HepG2 (cell line): ENCODE data around the gene SP3. TPM values are rescaled to one million over a fixed set of nuclear protein-coding genes. Genes with fewer than 3 reads are reported as not detected.

Source experiments
- ATAC-seq: fragments of 200-7000 bp; cut with Tn5 transposase; 3 replicates; pipeline ENCODE4 v1.9.1; 2020; ENCODE audit warnings: mild to moderate bottlenecking, moderate library complexity
- BruUV-seq: library from RNA; stranded (reverse); fragments of 400-500 nt; replicated peaks from 2 replicates; lab custom pipeline; 2021; lab: Mats Ljungman, UMichigan
- CTCF ChIA-PET: fragments of 300-600 bp; formaldehyde crosslinking; extraction: SDS; loops from one replicate; lab custom pipeline; 2021; ENCODE audit warnings: low total read pairs, inconsistent platforms, low intra/inter-chr PET ratio; lab: Yijun Ruan, JAX
- POLR2A ChIA-PET: fragments of 350-600 bp; sonication (Branson Sonifier 250); formaldehyde crosslinking; loops from one replicate; lab custom pipeline; 2020; ENCODE audit warnings: antibody characterized with exemption, inconsistent platforms; lab: Yijun Ruan, JAX
- DNase-seq: peaks from one replicate; pipeline ENCODE4 v3.0.0-alpha.2; 2015; ENCODE audit warnings: low spot score
- FAIRE-seq: peaks from 3 replicates; lab custom pipeline; 2011; peaks lifted over from hg19 to GRCh38; lab: Jason Lieb, UNC
- H2AFZ ChIP-seq: one replicate; pipeline ENCODE4 v1.6.1; 2011; ENCODE audit warnings: low read length, inconsistent platforms
- H3K27ac ChIP-seq: fragments of 300-600 bp; 3 replicates; pipeline ENCODE4 v1.8.0; 2011; ENCODE audit warnings: mixed run types, mild to moderate bottlenecking, mixed read lengths, low read length, inconsistent platforms; ENCODE audit not compliant: insufficient read depth; ENCODE audit errors: extremely low read length
- H3K27me3 ChIP-seq, 2 experiments: fragments of 200-600 bp in 1 of 2; 2 replicates in 1 of 2; 3 replicates in 1 of 2; pipeline versions ENCODE4 v1.6.0 to v1.8.0; 2011; ENCODE audit warnings: low read length in 2 of 2, mild to moderate bottlenecking in 2 of 2, moderate library complexity in 2 of 2, inconsistent platforms in 1 of 2; ENCODE audit not compliant: insufficient read depth in 2 of 2, control insufficient read depth in 1 of 2
- H3K36me3 ChIP-seq, 2 experiments: fragments of 200-600 bp in 1 of 2; replicated peaks in 1 of 2; 2 replicates in 1 of 2; 3 replicates in 1 of 2; pipeline versions ENCODE4 v1.5.1 to v1.8.0; 2011; ENCODE audit warnings: low read length in 2 of 2, inconsistent platforms in 1 of 2; ENCODE audit not compliant: insufficient read depth in 2 of 2, control insufficient read depth in 1 of 2
- H3K4me1 ChIP-seq: 2 replicates; pipeline ENCODE4 v1.5.1; 2012; ENCODE audit warnings: low read length, inconsistent platforms; ENCODE audit not compliant: insufficient read depth
- H3K4me2 ChIP-seq: 2 replicates; pipeline ENCODE4 v1.6.0; 2011; ENCODE audit warnings: low read depth, low read length, inconsistent platforms
- H3K4me3 ChIP-seq, 3 experiments: fragments of 200-600 bp in 1 of 3; sonication (generic), shearing (Covaris generic) in 1 of 3; replicated peaks in 1 of 3; 2 replicates each; pipeline ENCODE4 v1.5.1; 2011 to 2016; ENCODE audit warnings: low read length in 3 of 3, inconsistent platforms in 2 of 3, low read depth in 2 of 3, mild to moderate bottlenecking in 2 of 3, control low read depth in 1 of 3, mixed read lengths in 1 of 3; ENCODE audit not compliant: insufficient read depth in 1 of 3
- H3K79me2 ChIP-seq: one replicate; pipeline ENCODE4 v1.6.1; 2011; ENCODE audit warnings: low read length, inconsistent platforms; ENCODE audit not compliant: insufficient read depth
- H3K9ac ChIP-seq: 2 replicates; pipeline ENCODE4 v1.6.0; 2011; ENCODE audit warnings: mild to moderate bottlenecking, low read depth, low read length, inconsistent platforms; ENCODE audit not compliant: insufficient read depth
- H3K9me3 ChIP-seq: 2 replicates; pipeline ENCODE4 v1.5.1; 2012; ENCODE audit warnings: mild to moderate bottlenecking, low read length
- H4K20me1 ChIP-seq: 2 replicates; pipeline ENCODE4 v1.6.0; 2011; ENCODE audit warnings: inconsistent platforms, mild to moderate bottlenecking, low read length, moderate library complexity; ENCODE audit not compliant: insufficient read depth
- ATRX ChIP-seq: sonication (generic); formaldehyde crosslinking; IDR thresholded peaks from 2 replicates; pipeline ENCODE4 v1.4.0; 2020; ENCODE audit warnings: missing genetic modification reagents, borderline replicate concordance
- HIVEP1 ChIP-seq: sonication (generic); formaldehyde crosslinking; IDR thresholded peaks from 2 replicates; pipeline ENCODE4 v1.4.0; 2020; ENCODE audit warnings: mild to moderate bottlenecking, missing genetic modification reagents
- NCOA2 ChIP-seq: sonication (generic); formaldehyde crosslinking; IDR thresholded peaks from 2 replicates; pipeline ENCODE4 v1.8.0; 2022; ENCODE audit warnings: inconsistent platforms
- POGZ ChIP-seq: sonication (generic); formaldehyde crosslinking; IDR thresholded peaks from 2 replicates; pipeline ENCODE4 v1.4.0; 2020; ENCODE audit warnings: mild to moderate bottlenecking, missing genetic modification reagents
- PRDM15 ChIP-seq: sonication (generic); formaldehyde crosslinking; IDR thresholded peaks from 2 replicates; pipeline ENCODE4 v1.4.0; 2020; ENCODE audit warnings: missing genetic modification reagents
- SRF ChIP-seq: IDR thresholded peaks from 2 replicates; pipeline ENCODE4 v1.6.1; 2011; ENCODE audit warnings: mild to moderate bottlenecking, low read depth, low read length, moderate library complexity
- TARDBP ChIP-seq: sonication (generic); formaldehyde crosslinking; IDR thresholded peaks from 2 replicates; pipeline ENCODE4 v1.8.0; 2022; ENCODE audit warnings: mild to moderate bottlenecking, missing genetic modification reagents
- ZNF292 ChIP-seq: sonication (generic); formaldehyde crosslinking; IDR thresholded peaks from 2 replicates; pipeline ENCODE4 v1.8.1; 2022; ENCODE audit warnings: mild to moderate bottlenecking, low read depth, missing genetic modification reagents, borderline replicate concordance
- ZNF530 ChIP-seq: sonication (generic); formaldehyde crosslinking; IDR thresholded peaks from 2 replicates; pipeline ENCODE4 v1.5.0; 2020; ENCODE audit warnings: low read depth, mild to moderate bottlenecking, missing genetic modification reagents
- WGBS: methylation state at CpG from one replicate; pipeline ENCODE4 v1.1.6; 2017; ENCODE audit warnings: low lambda C conversion rate; 5-methylcytosine and 5-hydroxymethylcytosine counted together
- in situ Hi-C: cut with HindIII; loops from 2 replicates; pipeline ENCODE4 v1.10.0; 2017; ENCODE audit warnings: low pct_unique_long_range_greater_than_20kb; ENCODE audit not compliant: extremely low pct_ligation_motif_present
- intact Hi-C: fragments of 100-400 bp; cut with micrococcal nuclease; formaldehyde crosslinking; loops from one replicate; pipeline ENCODE4 v1.10.0; 2022; ENCODE audit not compliant: unreplicated experiment
- polyA plus RNA-seq, 8 experiments: library from polyadenylated mRNA; depleted of rRNA in 3 of 8; stranded (reverse) in 7 of 8; unstranded in 1 of 8; fragments of >200 nt; fragmentation: Illumina TruSeq in 4 of 8; extraction: Trizol in 4 of 8; gene quantifications; 2 replicates each; pipeline versions ENCODE4 v1.2.1 to v1.2.3, GENCODE V29; 2011 to 2016; ENCODE audit warnings: low read depth in 4 of 8, missing spikeins in 1 of 8, mixed read lengths in 1 of 8; ENCODE audit not compliant: insufficient read depth in 1 of 8
- total RNA-seq, 5 experiments: library from RNA; depleted of rRNA; stranded (reverse); fragments of >200 nt; fragmentation: Illumina TruSeq; extraction: Trizol; gene quantifications; 2 replicates each; pipeline ENCODE4 v1.2.3, GENCODE V29; 2016; ENCODE audit warnings: low read depth in 1 of 5
- TF ChIP-seq, protein P1 (sequence below): sonication (generic); formaldehyde crosslinking; conservative IDR thresholded peaks from 2 replicates; pipeline ENCODE4 v1.5.0; 2020; ENCODE audit warnings: missing genetic modification reagents
- TF ChIP-seq, protein P2 (sequence below): sonication (generic); formaldehyde crosslinking; IDR thresholded peaks from 2 replicates; pipeline ENCODE4 v1.5.0; 2020; ENCODE audit warnings: missing genetic modification reagents, mild to moderate bottlenecking, borderline replicate concordance

Gene SP3
- total and polyA plus RNA-seq, 2 of the 13 experiments (the other 11 are each of a cell fraction or from before 2014, with no cell fraction given) = 57.3 to 132 TPM

DNA sequence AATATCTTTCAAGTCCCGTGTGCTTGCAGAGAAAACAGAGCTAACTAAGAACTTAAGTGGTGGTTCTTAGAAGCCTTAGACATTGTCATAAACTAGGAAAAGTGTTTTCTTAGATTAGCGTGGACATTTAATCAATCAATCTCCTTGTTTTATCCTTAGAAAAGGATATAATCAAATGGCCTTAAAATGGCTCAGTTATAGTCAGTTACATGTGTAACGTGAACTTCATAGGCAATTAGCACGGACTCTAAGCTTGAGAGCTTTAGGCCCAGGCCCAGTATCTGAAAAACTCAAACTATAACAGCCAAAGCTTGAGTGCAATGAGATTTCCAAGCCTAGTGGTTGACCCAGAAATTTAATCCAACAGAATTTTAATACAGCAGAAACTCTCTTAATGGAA, 43.5 kb upstream of the SP3 start:
- in situ Hi-C loops (loop anchor here (25.0 kb wide), 1 partner anchor 596 kb away; no protein-coding TSS in a partner anchor), intact Hi-C loops (no loop called here)
- CTCF ChIA-PET = no interaction called here
- Histone ChIP-seq H3K4me2 (no peak overlapping the region), H3K4me1 (peaks cover 40% of the 10 kb centered on the region), H4K20me1 (no peaks in the 10 kb centered on the region), H3K27ac (no peak overlapping the region), H2AFZ (no peak overlapping the region), H3K27me3 (no peaks in the 10 kb centered on the region), H3K36me3 (no peaks in the 10 kb centered on the region), H3K4me3 (no peak overlapping the region), H3K9ac (no peak overlapping the region), H3K9me3 (no peaks in the 10 kb centered on the region), H3K79me2 (no peaks in the 10 kb centered on the region)
- no peak for DNase-seq
- FAIRE-seq = no peak
- no peak for ATAC-seq
- no TSS peak for BruUV-seq
- TF ChIP-seq ATRX (CRISPR knock-in tag) (no peak), ZNF530 (no peak), NCOA2 (no peak), POGZ (CRISPR knock-in tag) (no peak), TARDBP (CRISPR knock-in tag) (no peak), PRDM15 (CRISPR knock-in tag) (no peak), HIVEP1 (CRISPR knock-in tag) (no peak), ZNF292 (no peak), SRF (no peak)
- TF ChIP-seq, protein P1, sequence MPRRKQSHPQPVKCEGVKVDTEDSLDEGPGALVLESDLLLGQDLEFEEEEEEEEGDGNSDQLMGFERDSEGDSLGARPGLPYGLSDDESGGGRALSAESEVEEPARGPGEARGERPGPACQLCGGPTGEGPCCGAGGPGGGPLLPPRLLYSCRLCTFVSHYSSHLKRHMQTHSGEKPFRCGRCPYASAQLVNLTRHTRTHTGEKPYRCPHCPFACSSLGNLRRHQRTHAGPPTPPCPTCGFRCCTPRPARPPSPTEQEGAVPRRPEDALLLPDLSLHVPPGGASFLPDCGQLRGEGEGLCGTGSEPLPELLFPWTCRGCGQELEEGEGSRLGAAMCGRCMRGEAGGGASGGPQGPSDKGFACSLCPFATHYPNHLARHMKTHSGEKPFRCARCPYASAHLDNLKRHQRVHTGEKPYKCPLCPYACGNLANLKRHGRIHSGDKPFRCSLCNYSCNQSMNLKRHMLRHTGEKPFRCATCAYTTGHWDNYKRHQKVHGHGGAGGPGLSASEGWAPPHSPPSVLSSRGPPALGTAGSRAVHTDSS (CRISPR knock-in tag) = no peak
- TF ChIP-seq, protein P2, sequence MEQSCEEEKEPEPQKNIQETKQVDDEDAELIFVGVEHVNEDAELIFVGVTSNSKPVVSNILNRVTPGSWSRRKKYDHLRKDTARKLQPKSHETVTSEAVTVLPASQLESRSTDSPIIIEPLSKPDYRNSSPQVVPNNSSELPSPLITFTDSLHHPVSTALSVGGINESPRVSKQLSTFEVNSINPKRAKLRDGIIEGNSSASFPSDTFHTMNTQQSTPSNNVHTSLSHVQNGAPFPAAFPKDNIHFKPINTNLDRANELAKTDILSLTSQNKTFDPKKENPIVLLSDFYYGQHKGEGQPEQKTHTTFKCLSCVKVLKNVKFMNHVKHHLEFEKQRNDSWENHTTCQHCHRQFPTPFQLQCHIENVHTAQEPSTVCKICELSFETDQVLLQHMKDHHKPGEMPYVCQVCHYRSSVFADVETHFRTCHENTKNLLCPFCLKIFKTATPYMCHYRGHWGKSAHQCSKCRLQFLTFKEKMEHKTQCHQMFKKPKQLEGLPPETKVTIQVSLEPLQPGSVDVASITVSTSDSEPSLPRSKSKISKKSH (CRISPR knock-in tag) = no peak
- WGBS = 68% methylated on average over 4 of the region's 4 CpGs
- POLR2A ChIA-PET = no interaction called here
